Stimulated activated CD4-positive, alpha-beta T cell treated with anti-CD3 and anti-CD28 coated beads, Interleukin-15, amount 100 ng/mL, for 48 hours (primary cell): Measurements from ENCODE around the gene CRY2.

Experiments
- DNase-seq, 2 donors: peaks; one replicate each; pipeline ENCODE4 v3.0.0-alpha.2; 2020; ENCODE audit warnings: low read depth in 2 of 2

The CRY2 gene

GRCh38 chr11:45848654-45849081 lies 1.4 kb downstream of the CRY2 start:
- DNase-seq = no peak

- DNase-seq = no peak
These were observed 3.2 kb downstream of the CRY2 start for GRCh38 chr11:45850446-45850845.

- DNase-seq = no peak
These were observed 4.0 kb downstream of the CRY2 start for GRCh38 chr11:45851228-45851627.

GRCh38 chr11:45852018-45852711 lies 4.9 kb downstream of the CRY2 start:
- no peak for DNase-seq

- no peak for DNase-seq
These were observed 5.4 kb downstream of the CRY2 start for GRCh38 chr11:45852712-45853101.

GRCh38 chr11:45853332-45854219 lies 6.3 kb downstream of the CRY2 start:
- DNase-seq = no peak

GRCh38 chr11:45855308-45855707 lies 8.0 kb downstream of the CRY2 start:
- DNase-seq = no peak

- no peak for DNase-seq
These were observed 8.8 kb downstream of the CRY2 start for GRCh38 chr11:45856044-45856468.

GRCh38 chr11:45857961-45858474 lies 10.7 kb downstream of the CRY2 start:
- no peak for DNase-seq

GRCh38 chr11:45858751-45859398 lies 11.6 kb downstream of the CRY2 start:
- DNase-seq = no peak

- DNase-seq = no peak
These were observed 12.4 kb downstream of the CRY2 start for GRCh38 chr11:45859661-45860140.

GRCh38 chr11:45860348-45860747 lies 13.1 kb downstream of the CRY2 start:
- DNase-seq = no peak

- DNase-seq = no peak
These were observed 13.7 kb downstream of the CRY2 start for GRCh38 chr11:45860764-45861510.

GRCh38 chr11:45864041-45864440 lies 16.8 kb downstream of the CRY2 start:
- DNase-seq = no peak

GRCh38 chr11:45869551-45869950 lies 22.3 kb downstream of the CRY2 start:
- DNase-seq = no peak

GRCh38 chr11:45870706-45871105 lies 23.4 kb downstream of the CRY2 start:
- no peak for DNase-seq

GRCh38 chr11:45871638-45872037 lies 24.4 kb downstream of the CRY2 start:
- DNase-seq = no peak

- peak; percentile 18 to 19 for DNase-seq
These were observed 25.5 kb downstream of the CRY2 start for GRCh38 chr11:45872651-45873356.

- DNase-seq = no peak
These were observed 29.1 kb downstream of the CRY2 start for GRCh38 chr11:45876401-45876800.

GRCh38 chr11:45877221-45877620 lies 29.9 kb downstream of the CRY2 start:
- no peak for DNase-seq

GRCh38 chr11:45877845-45878244 lies 30.6 kb downstream of the CRY2 start:
- DNase-seq = no peak
